ENCODE results near the gene CTNND1. TPM values are rescaled to one million over a fixed set of nuclear protein-coding genes. Genes with fewer than 3 reads are reported as not detected.

CTNND1 gene
- total RNA-seq, 1 donor from 2014 or later: 181 TPM

DNA sequence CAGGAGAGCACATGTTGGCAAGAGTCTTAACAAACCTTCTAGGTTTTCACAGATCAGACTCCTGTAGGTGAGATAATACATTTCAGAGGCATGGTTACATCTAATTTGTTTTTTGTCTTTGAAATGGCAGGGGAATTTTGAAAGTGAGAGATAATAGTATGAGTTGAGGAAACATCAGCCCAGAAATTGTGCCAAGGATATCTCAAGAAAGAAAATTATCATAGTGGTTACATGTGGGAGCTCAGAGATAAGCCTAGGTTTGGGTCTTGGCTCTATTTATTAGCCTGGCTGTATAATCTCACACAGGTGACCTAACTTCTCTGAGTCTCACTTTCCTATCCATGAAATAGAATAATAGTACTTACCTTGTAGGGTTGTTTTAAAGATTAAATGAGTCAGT, 10.4 kb upstream of the CTNND1 start:
- DNase-seq (ENCODE audit: extremely low spot score, unreplicated experiment): no peak
- Mint-ChIP-seq H3K4me1 (ENCODE audit: unreplicated experiment) (peaks cover 1% of the 10 kb centered on the region), H3K36me3 (ENCODE audit: unreplicated experiment) (peaks cover 11% of the 10 kb centered on the region), H3K4me3 (ENCODE audit: unreplicated experiment) (no peak overlapping the region), H3K27ac (ENCODE audit: unreplicated experiment) (no peak overlapping the region), H3K9me3 (ENCODE audit: unreplicated experiment) (no peaks in the 10 kb centered on the region), H3K27me3 (ENCODE audit: unreplicated experiment) (no peaks in the 10 kb centered on the region)
- TF ChIP-seq, protein P1, sequence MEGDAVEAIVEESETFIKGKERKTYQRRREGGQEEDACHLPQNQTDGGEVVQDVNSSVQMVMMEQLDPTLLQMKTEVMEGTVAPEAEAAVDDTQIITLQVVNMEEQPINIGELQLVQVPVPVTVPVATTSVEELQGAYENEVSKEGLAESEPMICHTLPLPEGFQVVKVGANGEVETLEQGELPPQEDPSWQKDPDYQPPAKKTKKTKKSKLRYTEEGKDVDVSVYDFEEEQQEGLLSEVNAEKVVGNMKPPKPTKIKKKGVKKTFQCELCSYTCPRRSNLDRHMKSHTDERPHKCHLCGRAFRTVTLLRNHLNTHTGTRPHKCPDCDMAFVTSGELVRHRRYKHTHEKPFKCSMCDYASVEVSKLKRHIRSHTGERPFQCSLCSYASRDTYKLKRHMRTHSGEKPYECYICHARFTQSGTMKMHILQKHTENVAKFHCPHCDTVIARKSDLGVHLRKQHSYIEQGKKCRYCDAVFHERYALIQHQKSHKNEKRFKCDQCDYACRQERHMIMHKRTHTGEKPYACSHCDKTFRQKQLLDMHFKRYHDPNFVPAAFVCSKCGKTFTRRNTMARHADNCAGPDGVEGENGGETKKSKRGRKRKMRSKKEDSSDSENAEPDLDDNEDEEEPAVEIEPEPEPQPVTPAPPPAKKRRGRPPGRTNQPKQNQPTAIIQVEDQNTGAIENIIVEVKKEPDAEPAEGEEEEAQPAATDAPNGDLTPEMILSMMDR (IDR thresholded peaks at IDR 0.05): no peak

DNA sequence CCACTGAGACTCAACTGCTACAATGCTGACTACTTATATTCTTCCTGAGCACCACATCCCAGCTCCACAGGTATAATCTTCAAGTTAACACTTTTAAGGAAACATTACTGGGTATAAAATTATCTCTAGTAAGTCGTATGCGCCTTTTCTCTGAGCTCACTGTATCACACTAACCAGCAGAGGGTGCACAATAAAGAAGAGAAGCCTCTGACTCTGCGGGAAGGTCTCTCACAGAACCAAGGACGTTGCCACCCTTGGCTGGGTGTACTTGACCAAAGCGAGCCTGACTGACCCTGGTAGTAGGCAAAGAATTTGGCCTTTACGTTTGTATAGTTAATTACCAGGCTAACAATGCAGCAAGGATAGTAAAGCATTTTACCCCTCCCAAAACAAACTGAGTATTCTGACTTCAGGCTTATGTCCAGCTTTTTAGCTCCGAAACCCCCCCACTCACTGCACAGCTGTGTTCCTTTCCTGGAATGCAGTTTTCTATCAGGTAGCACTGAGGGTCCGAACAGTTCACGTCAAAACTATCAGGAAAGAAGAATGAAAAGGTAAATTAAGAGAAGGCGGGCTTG, 9.8 kb upstream of the CTNND1 start, which contains the start of gene BTBD18:
TSS of gene BTBD18 (minus strand) at position 144 of the 578 bp plus-strand sequence. CDS start 631 bp downstream, outside the sequence.
- Mint-ChIP-seq H3K4me1 (ENCODE audit: unreplicated experiment) (peaks cover 1% of the 10 kb centered on the region), H3K4me3 (ENCODE audit: unreplicated experiment) (no peak within 1 kb of the TSS), H3K36me3 (ENCODE audit: unreplicated experiment) (peaks cover 7% of the 10 kb centered on the region), H3K27ac (ENCODE audit: unreplicated experiment) (no peak within 1 kb of the TSS), H3K27me3 (ENCODE audit: unreplicated experiment) (no peaks in the 10 kb centered on the region), H3K9me3 (ENCODE audit: unreplicated experiment) (no peaks in the 10 kb centered on the region)
- TF ChIP-seq, protein P1 (IDR thresholded peaks at IDR 0.05): peak; percentile 65
- DNase-seq (ENCODE audit: extremely low spot score, unreplicated experiment): no peak

DNA sequence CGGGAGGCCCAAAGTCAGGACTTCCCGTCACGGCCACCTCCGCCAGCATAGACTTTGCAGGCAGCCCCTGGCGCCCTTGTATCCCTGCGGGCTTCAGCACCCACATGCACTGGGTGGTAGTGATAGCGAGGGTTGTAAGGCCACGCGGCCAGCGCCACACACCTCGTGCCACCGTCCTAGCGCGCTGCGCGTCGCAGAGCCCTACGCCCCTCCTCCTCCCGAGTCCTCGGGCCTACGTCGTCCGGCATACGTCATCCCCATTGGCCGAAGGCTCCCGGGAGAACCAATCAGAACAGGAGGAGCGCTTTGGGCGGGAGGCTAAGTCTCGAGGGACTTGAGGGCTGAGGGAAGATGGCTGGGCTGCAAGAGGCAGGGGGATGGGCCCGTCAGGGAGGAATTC, 8.6 kb upstream of the CTNND1 start:
- H3K4me3 Mint-ChIP-seq (ENCODE audit: unreplicated experiment): no peak overlapping the region
- DNase-seq (ENCODE audit: extremely low spot score, unreplicated experiment): no peak
- peaks cover 4% of the 10 kb centered on the region for H3K36me3 Mint-ChIP-seq (ENCODE audit: unreplicated experiment)
- no peaks in the 10 kb centered on the region for H3K9me3 Mint-ChIP-seq (ENCODE audit: unreplicated experiment)
- TF ChIP-seq, protein P1 (IDR thresholded peaks at IDR 0.05): no peak
- H3K4me1 Mint-ChIP-seq (ENCODE audit: unreplicated experiment): peaks cover 1% of the 10 kb centered on the region
- H3K27ac Mint-ChIP-seq (ENCODE audit: unreplicated experiment): no peak overlapping the region
- no peaks in the 10 kb centered on the region for H3K27me3 Mint-ChIP-seq (ENCODE audit: unreplicated experiment)

DNA sequence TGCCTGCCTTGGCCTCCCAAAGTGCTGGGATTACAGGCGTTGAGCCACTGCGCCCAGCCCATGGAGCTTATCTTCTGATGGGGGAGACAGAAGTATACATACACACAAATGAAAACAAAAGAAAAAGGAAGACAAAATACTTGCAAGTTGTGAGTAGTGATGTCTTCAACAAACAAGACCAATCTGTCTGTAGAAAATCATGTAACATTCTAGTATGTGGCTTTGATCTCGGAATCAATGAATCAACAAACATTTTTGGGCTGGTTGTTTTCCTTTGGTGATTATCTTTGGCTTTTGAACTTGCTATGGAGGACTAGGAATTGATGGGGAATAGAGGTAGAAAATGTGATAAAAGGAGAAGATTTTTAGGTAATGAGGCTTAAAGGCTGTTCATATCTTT, 3.4 kb upstream of the CTNND1 start:
- DNase-seq (ENCODE audit: extremely low spot score, unreplicated experiment): no peak
- H3K9me3 Mint-ChIP-seq (ENCODE audit: unreplicated experiment): no peaks in the 10 kb centered on the region
- H3K4me3 Mint-ChIP-seq (ENCODE audit: unreplicated experiment): no peak overlapping the region
- H3K36me3 Mint-ChIP-seq (ENCODE audit: unreplicated experiment): no peaks in the 10 kb centered on the region
- H3K27me3 Mint-ChIP-seq (ENCODE audit: unreplicated experiment): no peaks in the 10 kb centered on the region
- TF ChIP-seq, protein P1 (IDR thresholded peaks at IDR 0.05): no peak
- H3K4me1 Mint-ChIP-seq (ENCODE audit: unreplicated experiment): peaks cover 3% of the 10 kb centered on the region
- H3K27ac Mint-ChIP-seq (ENCODE audit: unreplicated experiment): no peak overlapping the region

DNA sequence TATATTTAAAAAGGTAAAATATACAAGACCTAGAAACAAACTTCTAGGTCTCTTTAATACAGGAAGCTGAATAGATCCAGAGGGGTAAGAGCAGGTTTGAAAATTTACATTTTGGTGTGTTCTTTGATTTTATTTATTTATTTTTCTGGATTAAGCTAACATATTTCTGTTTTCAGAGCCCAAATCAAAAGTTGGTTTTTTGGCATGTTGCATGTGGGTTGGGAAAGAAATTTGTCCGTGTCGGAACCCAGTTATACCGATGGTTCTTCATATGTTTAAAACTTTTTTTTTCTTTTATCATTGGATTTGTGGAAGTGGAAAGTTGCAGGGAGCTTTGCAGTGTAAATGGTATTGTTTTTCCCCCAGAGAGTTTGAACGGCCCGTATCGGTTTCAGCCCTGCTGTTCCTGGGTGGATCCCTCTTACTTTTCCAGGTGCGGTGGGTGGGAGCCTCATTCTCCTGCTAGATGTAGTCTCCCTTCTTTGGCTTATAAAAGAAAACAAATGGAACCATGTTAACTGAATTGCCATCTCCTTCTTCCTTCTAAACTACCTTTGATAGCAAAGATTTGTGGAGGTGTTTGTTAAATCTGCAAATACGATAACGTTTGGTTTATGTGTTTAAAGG, 746 bp downstream of the CTNND1 start:
- Mint-ChIP-seq H3K27ac (ENCODE audit: unreplicated experiment) (peak overlapping the region; percentile 100), H3K27me3 (ENCODE audit: unreplicated experiment) (no peaks in the 10 kb centered on the region), H3K36me3 (ENCODE audit: unreplicated experiment) (peaks cover 7% of the 10 kb centered on the region)

More for the DNA sequence above, 746 bp downstream of the CTNND1 start:
- Mint-ChIP-seq H3K4me1 (ENCODE audit: unreplicated experiment) (peaks cover 37% of the 10 kb centered on the region), H3K9me3 (ENCODE audit: unreplicated experiment) (no peaks in the 10 kb centered on the region), H3K4me3 (ENCODE audit: unreplicated experiment) (peak overlapping the region; percentile 100)
- TF ChIP-seq, protein P1 (IDR thresholded peaks at IDR 0.05): no peak
- no peak for DNase-seq (ENCODE audit: extremely low spot score, unreplicated experiment)
